Mucosa of descending colon (tissue), 3 donors: ENCODE results near the gene EIPR1. TPM values are rescaled to one million over a fixed set of nuclear protein-coding genes. Genes with fewer than 3 reads are reported as not detected.

Experiments used
- ATAC-seq: fragments of 200-7000 bp; cut with Tn5 transposase; one replicate; pipeline ENCODE4 v1.9.1; 2020; ENCODE audit warnings: mild to moderate bottlenecking, moderate library complexity
- DNase-seq, 3 donors: peaks; one replicate each; pipeline ENCODE4 v3.0.0-alpha.2; 2020
- H3K36me3 ChIP-seq: fragments of 200-600 bp; one replicate; pipeline ENCODE4 v1.8.0; 2021; ENCODE audit warnings: low read depth, mild to moderate bottlenecking
- H3K4me1 ChIP-seq: fragments of 200-600 bp; one replicate; pipeline ENCODE4 v1.8.0; 2021; ENCODE audit warnings: low read depth, mild to moderate bottlenecking
- H3K4me3 ChIP-seq: fragments of 200-600 bp; one replicate; pipeline ENCODE4 v1.8.0; 2021; ENCODE audit warnings: mild to moderate bottlenecking
- H3K9me3 ChIP-seq: fragments of 200-600 bp; one replicate; pipeline ENCODE4 v1.8.0; 2021; ENCODE audit warnings: mild to moderate bottlenecking
- CTCF ChIP-seq: fragments of 200-600 bp; IDR thresholded peaks from one replicate; pipeline ENCODE4 v1.8.0; 2022; ENCODE audit warnings: antibody characterized with exemption, mild to moderate bottlenecking
- intact Hi-C, 2 donors: fragments of 100-400 bp; cut with DNase I in 1 of 2; cut with micrococcal nuclease in 1 of 2; formaldehyde crosslinking; loops; one replicate each; pipeline versions ENCODE4 v1.11.0 to v1.11.1; 2022; cut with DNase I, micrococcal nuclease
- total RNA-seq, 3 donors: library from RNA; stranded (reverse); fragmentation: NEBNext Ultra II Directional in 2 of 3; extraction: Animal tissue kit (Norgen Biotek cat#: 25700) in 2 of 3; gene quantifications; one replicate each; pipeline versions ENCODE4 v1.2.1 to v1.2.4, GENCODE V29; 2021 to 2023
- donor health status: DM: no; HTN: no; CAD: no; lungs with moderate emphysema.
- donor health status: DM: no; HTN: no; CAD: no.
- donor health status: DM: no; HTN: yes; CAD: no.

The EIPR1 gene
- total RNA-seq, 3 donors from 2014 or later = 15.9 to 27.1 (median 25.0) TPM

- no peak for TF ChIP-seq CTCF
- intact Hi-C loops = no loop called here
- DNase-seq (no peak), ATAC-seq (no peak)
- Histone ChIP-seq H3K9me3 (no peaks in the 10 kb centered on the region), H3K4me1 (no peaks in the 10 kb centered on the region), H3K36me3 (no peaks in the 10 kb centered on the region), H3K4me3 (no peak overlapping the region)
These were observed 111.4 kb downstream of the EIPR1 start for GRCh38 chr2:3265981-3266924.

DNA sequence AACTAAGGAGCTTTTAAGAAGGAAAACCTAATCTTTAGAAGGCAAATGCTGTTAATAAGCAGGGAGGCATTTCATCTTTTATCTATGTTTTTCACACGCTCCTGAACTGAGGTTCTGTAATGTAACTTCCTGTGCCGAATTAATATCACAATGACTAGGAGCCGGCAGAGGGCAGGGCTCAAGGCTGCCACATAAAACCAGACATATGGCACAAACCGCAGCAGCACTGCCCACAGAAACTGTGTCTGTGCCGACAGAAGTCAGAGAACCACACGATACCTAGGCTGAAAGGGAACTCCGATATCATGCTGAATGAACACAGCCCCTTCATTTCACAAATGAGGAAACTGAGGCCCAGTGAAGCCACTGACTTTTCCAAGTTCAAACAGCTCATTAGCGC lies 112.1 kb downstream of the EIPR1 start:
- no peak overlapping the region for H3K4me3 ChIP-seq
- no peaks in the 10 kb centered on the region for H3K9me3 ChIP-seq
- ATAC-seq (no peak), DNase-seq (no peak)
- no peaks in the 10 kb centered on the region for H3K4me1 ChIP-seq
- intact Hi-C loops = no loop called here
- H3K36me3 ChIP-seq = no peaks in the 10 kb centered on the region
- no peak for TF ChIP-seq CTCF

DNA sequence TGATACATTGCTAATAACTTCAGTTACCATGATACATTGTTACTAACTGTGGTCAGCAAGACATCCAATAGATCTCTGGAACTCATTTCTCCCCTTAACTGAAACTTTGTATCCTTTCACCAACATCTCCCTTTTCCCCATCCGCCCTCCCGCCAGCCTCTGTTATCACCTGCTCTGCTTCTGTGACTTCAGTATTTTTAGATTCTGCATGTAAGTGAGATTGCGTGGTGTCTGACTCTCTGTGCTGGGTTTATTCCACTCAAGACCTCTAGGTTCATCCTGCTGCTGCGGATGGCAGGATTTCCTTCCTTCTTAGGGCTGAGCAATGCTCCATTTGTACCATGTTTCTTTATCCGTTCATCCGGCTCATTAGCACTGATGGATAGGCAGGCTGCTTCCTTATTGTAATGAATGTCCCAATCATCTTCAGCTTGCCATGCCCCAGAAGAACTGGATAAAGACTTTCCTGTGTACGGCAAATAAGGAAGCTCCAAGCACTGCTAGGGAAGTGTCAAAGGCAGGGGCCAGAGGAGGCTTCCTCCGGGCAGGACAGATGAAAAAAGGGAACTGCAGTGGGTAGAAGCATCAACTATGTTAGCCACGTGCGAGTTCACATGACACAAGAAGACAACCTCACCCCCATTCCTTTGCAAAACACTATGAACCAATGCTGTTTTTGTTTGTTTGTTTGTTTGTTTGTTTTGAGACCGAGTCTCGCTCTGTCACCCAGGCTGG lies 113.4 kb downstream of the EIPR1 start:
- intact Hi-C loops = no loop called here
- TF ChIP-seq CTCF = no peak
- no peaks in the 10 kb centered on the region for H3K4me1 ChIP-seq
- no peaks in the 10 kb centered on the region for H3K36me3 ChIP-seq
- H3K4me3 ChIP-seq = no peak overlapping the region
- ATAC-seq (peak; percentile 39), DNase-seq (peak in 1 of 3 donors; percentile 19)
- no peaks in the 10 kb centered on the region for H3K9me3 ChIP-seq

DNA sequence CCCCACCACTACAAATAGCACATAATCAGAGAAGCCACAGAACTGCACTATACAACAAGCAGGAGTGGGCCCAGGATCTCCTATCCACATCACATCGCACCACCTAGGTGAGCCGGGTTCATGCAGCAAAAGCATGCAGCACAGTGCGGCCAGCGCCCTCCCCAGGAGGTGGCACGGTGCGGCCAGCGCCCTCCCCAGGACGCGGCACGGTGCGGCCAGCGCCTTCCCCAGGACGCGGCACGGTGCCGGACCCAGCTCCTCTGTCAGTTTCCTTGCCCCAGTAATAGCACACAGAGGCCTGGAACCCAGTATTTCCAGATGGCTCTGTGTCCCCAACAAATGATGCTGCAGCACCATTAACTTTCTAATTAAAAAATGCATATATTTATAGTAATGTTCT lies 114.1 kb downstream of the EIPR1 start:
- intact Hi-C loops = no loop called here
- Histone ChIP-seq H3K36me3 (no peaks in the 10 kb centered on the region), H3K4me1 (no peaks in the 10 kb centered on the region), H3K9me3 (no peaks in the 10 kb centered on the region), H3K4me3 (no peak overlapping the region)
- no peak for ATAC-seq
- no peak for TF ChIP-seq CTCF
- no peak for DNase-seq

DNA sequence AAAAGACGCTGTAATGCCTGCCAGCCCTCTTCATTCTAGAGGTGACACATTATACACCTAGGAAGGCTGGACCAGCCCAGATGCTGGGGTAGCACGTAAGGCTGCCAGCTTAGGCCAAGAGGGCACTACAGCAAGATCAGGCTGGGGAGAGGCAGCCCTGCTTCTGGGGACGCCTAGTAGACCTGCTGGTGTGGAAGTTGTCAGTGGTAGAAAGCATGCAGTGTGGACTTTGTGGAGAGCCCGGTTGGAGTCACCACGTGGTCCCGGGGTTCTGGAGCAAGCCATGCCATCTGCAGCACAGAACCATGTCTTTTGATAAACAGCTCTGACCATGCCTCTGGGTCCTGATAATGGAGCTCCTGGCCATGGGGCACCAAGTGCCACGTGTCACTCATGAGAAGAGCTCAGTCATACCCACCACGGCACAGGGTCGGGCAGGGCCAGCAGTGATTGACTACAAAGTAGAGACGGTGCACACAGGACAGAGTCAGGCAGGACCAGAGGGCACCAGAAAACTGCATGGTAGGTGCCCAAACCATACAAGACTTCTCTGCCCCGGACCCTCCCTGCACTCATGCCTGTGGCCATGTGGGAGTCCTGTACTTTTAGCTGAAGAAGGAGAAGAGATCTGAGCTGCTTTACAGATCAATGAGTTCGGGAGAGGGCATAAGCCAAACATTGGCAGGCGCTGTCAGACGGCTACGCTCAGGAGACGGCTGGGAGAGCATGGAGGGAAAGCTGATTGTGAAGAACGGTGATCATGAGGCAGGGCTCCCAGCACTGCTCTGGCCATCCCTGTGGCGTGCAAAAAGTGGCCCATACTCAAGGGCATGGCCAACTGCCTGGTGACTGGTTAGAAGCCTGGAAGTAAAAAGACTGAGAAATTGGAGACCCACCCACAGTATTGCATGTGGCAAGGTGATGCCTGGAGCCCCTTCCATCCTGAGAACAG lies 114.9 kb downstream of the EIPR1 start:
- intact Hi-C loops = no loop called here
- no peak overlapping the region for H3K4me3 ChIP-seq
- H3K9me3 ChIP-seq = no peaks in the 10 kb centered on the region
- DNase-seq = no peak
- ATAC-seq = no peak
- H3K4me1 ChIP-seq = no peaks in the 10 kb centered on the region
- TF ChIP-seq CTCF = no peak
- H3K36me3 ChIP-seq = no peaks in the 10 kb centered on the region
